Progenitor cell of endocrine pancreas (in vitro differentiated cells): ENCODE data around the gene C20orf204. TPM values are rescaled to one million over a fixed set of nuclear protein-coding genes. Genes with fewer than 3 reads are reported as not detected.

Experiments used
- DNase-seq: peaks from one replicate; pipeline ENCODE4 v3.0.0; 2021; ENCODE audit warnings: low spot score; ENCODE audit not compliant: unreplicated experiment
- H3K27ac Mint-ChIP-seq: 2 replicates; pipeline ENCODE4 v1.8.0; 2021; ENCODE audit warnings: mild to moderate bottlenecking, moderate library complexity, mixed read lengths
- H3K27me3 Mint-ChIP-seq: 2 replicates; pipeline ENCODE4 v1.8.0; 2021; ENCODE audit warnings: mixed read lengths
- H3K36me3 Mint-ChIP-seq: 2 replicates; pipeline ENCODE4 v1.8.0; 2022; ENCODE audit warnings: mixed read lengths; ENCODE audit not compliant: insufficient read depth
- H3K4me1 Mint-ChIP-seq: 2 replicates; pipeline ENCODE4 v1.8.0; 2021; ENCODE audit warnings: low read depth, mixed read lengths
- H3K4me3 Mint-ChIP-seq: 2 replicates; pipeline ENCODE4 v1.8.0; 2021; ENCODE audit warnings: low read depth, mild to moderate bottlenecking, moderate library complexity, mixed read lengths
- H3K9me3 Mint-ChIP-seq: 2 replicates; pipeline ENCODE4 v1.8.0; 2021; ENCODE audit warnings: low read depth, mixed read lengths
- total RNA-seq: library from RNA; stranded (reverse); gene quantifications from 2 replicates; pipeline ENCODE4 v1.2.1, GENCODE V29; 2021
- TF ChIP-seq, protein P1 (sequence below): fragments of 200-600 bp; sonication (generic); IDR thresholded peaks from one replicate; pipeline ENCODE4 v1.5.0; 2021; ENCODE audit warnings: antibody characterized with exemption, mild to moderate bottlenecking; ENCODE audit not compliant: unreplicated experiment

The C20orf204 gene
- total RNA-seq, 1 donor from 2014 or later: 3.3 TPM

DNA sequence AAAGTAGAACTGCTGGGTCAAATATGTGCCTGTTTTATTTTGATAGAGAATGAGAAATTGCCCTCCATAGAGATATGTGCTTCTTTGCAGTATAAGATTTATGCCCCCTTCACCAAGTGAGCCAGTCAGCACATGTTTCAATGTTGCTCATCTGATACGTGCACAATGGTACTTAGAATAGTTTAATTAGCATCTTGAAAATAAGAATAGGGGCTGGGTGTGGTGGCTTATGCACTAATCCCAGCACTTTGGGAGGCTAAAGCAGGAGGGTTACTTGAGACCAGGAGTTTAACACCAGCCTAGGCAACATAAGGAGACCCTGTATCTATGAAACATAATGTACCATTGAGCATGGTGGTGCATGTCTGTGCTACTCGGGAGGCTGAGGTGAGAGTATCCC is 20.3 kb upstream of the C20orf204 start:
- no peaks in the 10 kb centered on the region for H3K4me1 Mint-ChIP-seq
- no peak for DNase-seq
- H3K4me3 Mint-ChIP-seq: no peak overlapping the region
- TF ChIP-seq, protein P1, sequence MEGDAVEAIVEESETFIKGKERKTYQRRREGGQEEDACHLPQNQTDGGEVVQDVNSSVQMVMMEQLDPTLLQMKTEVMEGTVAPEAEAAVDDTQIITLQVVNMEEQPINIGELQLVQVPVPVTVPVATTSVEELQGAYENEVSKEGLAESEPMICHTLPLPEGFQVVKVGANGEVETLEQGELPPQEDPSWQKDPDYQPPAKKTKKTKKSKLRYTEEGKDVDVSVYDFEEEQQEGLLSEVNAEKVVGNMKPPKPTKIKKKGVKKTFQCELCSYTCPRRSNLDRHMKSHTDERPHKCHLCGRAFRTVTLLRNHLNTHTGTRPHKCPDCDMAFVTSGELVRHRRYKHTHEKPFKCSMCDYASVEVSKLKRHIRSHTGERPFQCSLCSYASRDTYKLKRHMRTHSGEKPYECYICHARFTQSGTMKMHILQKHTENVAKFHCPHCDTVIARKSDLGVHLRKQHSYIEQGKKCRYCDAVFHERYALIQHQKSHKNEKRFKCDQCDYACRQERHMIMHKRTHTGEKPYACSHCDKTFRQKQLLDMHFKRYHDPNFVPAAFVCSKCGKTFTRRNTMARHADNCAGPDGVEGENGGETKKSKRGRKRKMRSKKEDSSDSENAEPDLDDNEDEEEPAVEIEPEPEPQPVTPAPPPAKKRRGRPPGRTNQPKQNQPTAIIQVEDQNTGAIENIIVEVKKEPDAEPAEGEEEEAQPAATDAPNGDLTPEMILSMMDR: no peak
- H3K9me3 Mint-ChIP-seq: no peaks in the 10 kb centered on the region
- H3K36me3 Mint-ChIP-seq: peaks cover 21% of the 10 kb centered on the region
- no peaks in the 10 kb centered on the region for H3K27me3 Mint-ChIP-seq
- H3K27ac Mint-ChIP-seq: no peak overlapping the region

DNA sequence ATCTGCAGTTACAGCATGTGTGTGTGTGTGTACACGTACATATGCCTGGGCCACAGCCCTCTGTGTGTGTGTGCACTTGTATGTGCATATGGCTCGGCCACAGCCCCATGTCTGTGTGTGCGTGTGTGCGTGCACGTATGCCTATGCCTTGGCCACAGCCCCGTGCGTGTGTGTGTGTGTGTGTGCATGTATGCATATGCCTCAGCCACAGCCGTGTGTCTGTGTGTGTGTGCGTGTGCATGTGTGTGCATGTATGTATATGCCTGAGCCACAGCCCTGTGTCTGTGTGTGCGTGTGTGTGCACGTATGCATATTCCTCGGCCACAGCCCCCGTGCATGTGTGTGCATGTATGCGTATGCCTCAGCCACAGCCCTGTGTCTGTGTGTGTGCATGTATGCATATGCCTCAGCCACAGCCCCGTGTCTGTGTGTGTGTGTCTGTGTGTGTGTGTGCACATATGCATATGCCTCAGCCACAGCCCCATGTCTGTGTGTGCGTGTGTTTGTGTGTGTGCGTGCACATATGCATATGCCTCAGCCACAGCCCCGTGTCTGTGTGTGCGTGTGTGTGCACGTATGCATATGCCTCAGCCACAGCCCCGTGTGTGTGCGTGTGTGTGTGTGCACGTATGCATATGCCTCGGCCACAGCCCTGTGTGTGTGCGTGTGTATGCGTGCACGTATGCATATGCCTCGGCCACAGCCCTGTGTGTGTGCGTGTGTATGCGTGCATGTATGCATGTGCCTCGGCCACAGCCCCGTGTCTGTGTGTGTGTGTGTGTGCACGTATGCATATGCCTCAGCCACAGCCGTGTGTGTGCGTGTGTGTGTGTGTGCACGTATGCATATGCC is 14.6 kb upstream of the C20orf204 start:
- Mint-ChIP-seq H3K4me1 (peaks cover 5% of the 10 kb centered on the region), H3K9me3 (no peaks in the 10 kb centered on the region), H3K27me3 (no peaks in the 10 kb centered on the region), H3K27ac (no peak overlapping the region), H3K4me3 (no peak overlapping the region), H3K36me3 (peaks cover 22% of the 10 kb centered on the region)
- TF ChIP-seq, protein P1: no peak
- DNase-seq: no peak

DNA sequence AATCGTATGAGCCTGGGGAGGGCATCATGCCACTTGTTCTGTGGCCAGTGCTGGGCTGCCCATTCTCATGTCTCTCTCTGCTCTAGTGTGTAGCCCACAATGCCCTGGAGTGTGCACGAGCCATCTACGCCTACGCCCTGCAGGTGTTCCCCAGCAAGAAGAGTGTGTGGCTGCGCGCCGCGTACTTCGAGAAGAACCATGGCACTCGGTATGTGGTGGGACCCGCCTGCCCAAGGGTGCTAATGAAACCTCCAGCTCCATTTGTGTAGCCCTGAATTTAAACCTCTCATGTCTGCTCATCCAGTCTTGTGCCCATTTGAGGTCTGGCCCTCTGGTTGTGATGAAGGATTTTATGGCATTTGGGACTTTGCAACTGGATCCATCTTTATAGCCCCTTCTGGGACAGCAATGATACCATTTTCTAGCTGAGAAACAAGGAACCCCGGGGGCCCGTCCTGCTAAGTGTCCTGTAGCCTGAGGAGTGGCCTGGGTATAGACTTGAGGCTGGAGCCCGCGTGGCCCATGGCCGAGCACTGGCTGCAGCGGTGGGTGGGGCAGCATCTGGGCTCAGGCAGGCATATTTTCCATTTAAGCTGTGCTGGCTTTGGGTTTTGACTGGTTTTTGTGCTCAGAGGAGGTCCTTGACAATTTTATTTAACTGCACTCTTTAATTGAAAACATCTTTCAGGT is 13.2 kb upstream of the C20orf204 start:
- Mint-ChIP-seq H3K4me1 (peaks cover 5% of the 10 kb centered on the region), H3K36me3 (peaks cover 17% of the 10 kb centered on the region), H3K4me3 (no peak overlapping the region), H3K9me3 (no peaks in the 10 kb centered on the region), H3K27me3 (no peaks in the 10 kb centered on the region), H3K27ac (no peak overlapping the region)
- TF ChIP-seq, protein P1: no peak
- no peak for DNase-seq

DNA sequence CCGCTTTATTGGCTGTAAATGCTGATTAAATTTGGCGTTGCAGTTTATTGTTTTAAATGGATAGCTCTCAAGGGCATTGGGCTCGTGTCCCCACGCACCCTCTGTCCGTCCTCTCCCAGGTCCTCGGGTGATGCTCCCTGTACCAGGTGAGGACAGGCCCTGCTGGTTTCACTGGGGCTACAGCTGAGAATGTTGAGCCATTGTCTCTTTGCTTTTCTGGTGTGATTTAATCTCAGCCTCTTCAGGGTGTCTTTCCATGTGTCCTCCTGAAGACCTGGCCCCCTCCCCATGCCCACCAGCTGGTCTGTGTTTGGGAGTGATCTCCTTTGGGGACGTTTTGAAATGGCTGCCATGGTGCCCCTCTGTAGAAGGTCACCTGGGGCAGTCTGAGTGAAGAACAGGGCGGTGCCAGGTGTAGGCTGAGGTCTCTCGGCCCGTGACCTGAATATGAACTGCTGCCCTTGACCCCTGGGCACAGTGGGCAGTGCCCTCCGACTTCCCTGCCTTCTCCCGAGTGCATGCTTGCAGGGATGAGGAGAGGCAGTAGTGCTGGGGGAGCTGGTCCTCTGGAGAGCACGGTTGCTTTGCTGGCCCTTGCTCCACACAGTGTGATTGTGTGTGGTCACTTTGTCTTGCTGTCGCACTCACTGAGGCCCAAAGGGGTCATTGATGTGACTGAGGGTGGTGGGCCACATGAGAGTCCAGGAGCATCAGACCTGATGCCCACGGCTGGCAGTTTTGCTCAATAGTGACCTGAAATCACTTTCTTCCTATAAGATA is 12.4 kb upstream of the C20orf204 start:
- TF ChIP-seq, protein P1: no peak
- Mint-ChIP-seq H3K36me3 (peaks cover 17% of the 10 kb centered on the region), H3K27ac (peak overlapping the region; percentile 62), H3K4me1 (peaks cover 5% of the 10 kb centered on the region), H3K27me3 (no peaks in the 10 kb centered on the region), H3K4me3 (no peak overlapping the region), H3K9me3 (no peaks in the 10 kb centered on the region)
- DNase-seq: no peak
